HG03469 (cell line): ENCODE data around the gene CGNL1.
A peak's percentile ranks its signal among the peaks of the same experiment; 100 is the strongest.

Experiments used
- ATAC-seq: cut with Tn5 transposase; IDR thresholded peaks from one replicate; pipeline ENCODE4 v1.9.1; 2021; ENCODE audit warnings: mild to moderate bottlenecking, moderate library complexity, moderate number of reproducible peaks; ENCODE audit not compliant: unreplicated experiment

The CGNL1 gene

DNA sequence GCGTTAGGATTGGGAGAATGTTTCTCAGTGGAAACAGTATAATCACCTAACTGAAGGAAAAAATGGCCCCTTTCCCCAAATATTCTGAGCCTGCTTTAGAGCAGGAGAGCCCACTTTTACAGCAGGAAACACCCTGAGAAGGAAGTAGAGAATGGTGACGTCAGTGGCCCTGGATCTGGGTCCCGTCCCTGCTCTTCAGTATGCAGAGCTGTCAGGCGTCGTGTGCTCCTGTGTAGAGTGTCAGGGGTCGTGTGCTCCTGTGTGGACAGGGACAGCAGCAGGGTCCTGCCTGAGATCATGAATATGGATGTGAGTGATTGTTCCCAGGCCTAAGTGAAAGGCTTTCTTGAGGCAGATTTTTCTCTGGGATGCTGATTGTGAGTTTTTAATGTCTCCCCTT lies 45.2 kb downstream of the CGNL1 start:
- ATAC-seq: no peak

DNA sequence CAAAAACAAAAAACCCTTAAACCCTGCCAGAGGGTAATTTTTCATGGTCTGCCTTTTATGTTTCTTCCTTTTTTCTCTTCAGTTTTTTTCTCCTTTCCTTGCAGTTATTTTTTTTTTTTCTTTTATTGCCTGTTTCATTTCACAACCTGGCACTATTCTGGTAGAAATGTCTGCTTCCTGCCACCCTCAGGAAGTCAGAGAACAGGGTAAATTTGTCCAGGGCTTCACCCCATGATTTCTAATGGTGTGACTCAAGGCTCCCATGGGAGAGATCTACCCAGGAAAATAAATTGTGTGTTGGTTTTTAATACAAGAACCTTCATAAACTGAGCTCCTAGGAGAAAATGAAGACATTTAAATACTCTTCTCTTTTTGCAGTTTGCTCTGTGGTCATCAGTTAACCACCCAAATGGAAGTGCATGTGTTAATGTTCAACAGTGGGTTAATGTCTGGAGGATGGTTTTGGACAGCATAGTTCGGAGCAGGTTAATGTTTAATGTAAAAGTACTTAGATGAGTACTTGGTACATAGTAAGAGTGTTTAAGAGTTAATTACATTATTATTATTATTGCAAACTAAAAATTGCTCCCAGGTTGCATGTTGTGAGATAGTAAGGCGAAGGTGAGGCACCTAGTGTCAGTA lies 45.9 kb downstream of the CGNL1 start:
- ATAC-seq: peak; percentile 75

- ATAC-seq: no peak
Measured at GRCh38 chr15:57423599-57424140, 47.4 kb downstream of the CGNL1 start.

DNA sequence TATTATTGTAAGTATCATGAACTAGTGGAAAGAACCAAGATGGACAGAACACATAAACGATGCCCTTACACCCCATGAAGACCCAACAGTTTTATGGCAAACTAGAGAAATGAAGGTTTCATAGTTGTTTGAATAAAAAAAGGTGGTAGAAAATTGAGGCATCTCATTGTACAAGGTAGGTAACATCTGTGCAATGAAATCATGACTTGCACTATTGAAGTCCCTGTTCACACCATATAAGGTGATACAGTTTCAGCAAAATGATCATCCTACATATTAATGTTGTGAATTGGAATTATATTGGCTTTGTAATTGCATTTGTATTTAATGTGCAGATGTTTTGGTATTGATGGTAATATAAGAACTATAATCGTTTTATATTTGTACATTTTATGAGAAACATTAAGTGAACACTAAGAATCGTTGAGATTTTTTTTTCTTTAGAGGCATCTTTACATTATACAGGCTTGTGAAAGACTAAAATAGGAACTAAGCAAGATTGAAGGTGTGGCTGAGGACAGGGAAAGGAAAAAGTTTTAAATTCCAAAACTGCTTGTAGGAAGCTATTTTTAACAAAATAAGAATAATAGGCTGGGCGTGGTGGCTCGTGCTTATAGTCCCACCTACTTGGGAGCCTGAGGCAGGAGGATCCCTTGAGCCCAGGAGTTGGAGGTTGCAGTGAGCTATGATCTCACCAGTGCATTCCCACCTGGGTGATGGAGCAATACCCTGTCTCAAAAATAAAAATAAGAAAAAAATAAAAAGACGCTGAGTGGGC lies 48.5 kb downstream of the CGNL1 start:
- ATAC-seq: no peak

DNA sequence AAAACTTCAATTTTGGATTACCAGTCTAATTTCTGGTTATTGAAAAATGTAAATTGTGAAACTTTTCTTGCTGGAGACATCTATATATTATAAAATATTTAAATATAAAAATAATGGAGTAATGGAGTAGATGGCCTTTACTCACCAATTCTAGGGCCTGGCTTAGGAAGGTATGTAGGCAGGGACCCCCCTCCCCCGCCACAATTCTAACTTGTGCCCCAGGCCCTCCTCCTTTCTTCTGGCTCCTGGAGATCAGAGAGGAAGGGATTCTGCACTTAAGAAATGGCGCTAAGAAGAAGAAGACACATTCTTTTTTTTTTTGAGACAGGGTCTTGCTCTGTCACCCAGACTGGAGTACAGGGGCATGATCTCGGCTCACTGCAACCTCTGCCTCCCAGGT lies 49.5 kb downstream of the CGNL1 start:
- ATAC-seq: no peak

DNA sequence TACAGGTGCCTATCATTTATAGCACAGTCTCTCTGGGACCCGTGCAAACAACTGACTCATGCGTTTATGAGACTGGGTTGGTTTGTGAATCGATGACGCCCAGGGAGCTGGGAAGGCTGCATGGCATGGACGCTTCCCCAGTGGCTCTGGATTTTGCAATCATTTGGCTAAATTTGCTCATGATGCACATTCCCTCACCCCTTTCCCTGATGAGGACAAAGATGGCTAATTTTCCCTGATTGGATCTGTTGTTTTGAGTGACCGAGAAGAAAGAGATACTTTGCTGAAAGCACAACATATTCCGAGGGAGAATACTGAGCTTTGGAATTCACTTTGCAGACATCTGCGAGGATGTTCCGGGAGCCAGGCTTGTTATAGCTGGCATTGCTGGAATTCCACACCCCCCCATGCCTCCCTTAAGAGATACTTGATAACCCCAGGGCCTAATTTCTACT lies 51.1 kb downstream of the CGNL1 start:
- ATAC-seq: no peak

- ATAC-seq: no peak
Measured at GRCh38 chr15:57432141-57432741, 55.9 kb downstream of the CGNL1 start.

- ATAC-seq: no peak
Measured at GRCh38 chr15:57436166-57436565, 59.9 kb downstream of the CGNL1 start.

DNA sequence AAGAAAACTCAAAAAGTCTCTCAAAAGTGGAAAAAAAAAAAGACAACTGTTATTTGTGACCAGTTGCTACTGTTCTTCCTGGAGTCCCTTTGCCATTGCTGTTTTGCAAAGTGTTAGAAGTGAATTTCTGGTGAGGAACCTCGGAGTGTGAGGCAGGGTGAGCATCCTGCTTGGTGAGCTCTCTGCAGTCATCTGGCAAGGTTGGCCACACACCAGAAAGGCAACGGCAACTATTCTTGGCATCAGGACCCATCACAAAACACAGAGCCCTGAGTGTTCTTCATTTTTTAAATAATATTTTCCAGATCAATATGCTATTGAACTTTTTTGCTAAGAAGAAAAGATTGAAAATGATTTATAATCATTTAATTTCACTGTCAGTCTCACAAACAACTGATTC lies 60.7 kb downstream of the CGNL1 start:
- ATAC-seq: no peak

DNA sequence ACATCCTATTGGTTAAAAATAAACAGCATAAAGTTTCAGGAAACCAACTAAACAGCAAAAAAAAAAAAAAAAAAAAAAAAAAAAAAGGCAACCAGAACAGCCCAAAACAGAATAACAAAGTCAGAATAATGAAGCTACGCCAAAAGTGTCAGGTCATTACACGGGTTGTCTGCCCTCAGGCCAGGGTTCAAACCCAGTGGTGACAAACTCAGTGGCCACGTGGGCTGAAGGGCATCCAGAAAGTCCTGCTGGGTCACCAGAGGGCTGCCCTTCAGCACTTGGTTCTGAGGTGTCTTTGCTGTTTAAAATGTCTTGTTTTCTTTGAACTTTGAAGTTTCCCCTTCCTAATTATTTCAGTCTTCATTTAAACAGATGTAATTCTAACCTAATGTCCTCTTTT lies 61.3 kb downstream of the CGNL1 start:
- no peak for ATAC-seq

DNA sequence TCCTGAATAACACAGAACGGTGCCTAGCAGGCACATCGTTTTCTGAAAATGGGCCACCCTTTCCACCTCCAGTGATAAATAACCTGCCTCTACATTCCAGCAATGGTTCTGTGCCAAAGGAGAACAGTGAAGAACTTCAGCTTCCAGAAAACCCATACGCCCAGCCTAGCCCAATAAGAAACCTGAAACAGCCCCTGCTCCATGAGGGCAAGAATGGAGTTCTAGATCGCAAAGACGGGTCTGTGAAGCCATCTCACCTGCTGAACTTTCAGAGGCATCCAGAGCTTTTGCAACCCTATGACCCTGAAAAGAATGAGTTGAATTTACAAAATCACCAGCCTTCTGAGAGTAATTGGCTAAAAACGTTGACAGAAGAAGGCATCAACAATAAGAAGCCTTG lies 61.9 kb downstream of the CGNL1 start:
- no peak for ATAC-seq

DNA sequence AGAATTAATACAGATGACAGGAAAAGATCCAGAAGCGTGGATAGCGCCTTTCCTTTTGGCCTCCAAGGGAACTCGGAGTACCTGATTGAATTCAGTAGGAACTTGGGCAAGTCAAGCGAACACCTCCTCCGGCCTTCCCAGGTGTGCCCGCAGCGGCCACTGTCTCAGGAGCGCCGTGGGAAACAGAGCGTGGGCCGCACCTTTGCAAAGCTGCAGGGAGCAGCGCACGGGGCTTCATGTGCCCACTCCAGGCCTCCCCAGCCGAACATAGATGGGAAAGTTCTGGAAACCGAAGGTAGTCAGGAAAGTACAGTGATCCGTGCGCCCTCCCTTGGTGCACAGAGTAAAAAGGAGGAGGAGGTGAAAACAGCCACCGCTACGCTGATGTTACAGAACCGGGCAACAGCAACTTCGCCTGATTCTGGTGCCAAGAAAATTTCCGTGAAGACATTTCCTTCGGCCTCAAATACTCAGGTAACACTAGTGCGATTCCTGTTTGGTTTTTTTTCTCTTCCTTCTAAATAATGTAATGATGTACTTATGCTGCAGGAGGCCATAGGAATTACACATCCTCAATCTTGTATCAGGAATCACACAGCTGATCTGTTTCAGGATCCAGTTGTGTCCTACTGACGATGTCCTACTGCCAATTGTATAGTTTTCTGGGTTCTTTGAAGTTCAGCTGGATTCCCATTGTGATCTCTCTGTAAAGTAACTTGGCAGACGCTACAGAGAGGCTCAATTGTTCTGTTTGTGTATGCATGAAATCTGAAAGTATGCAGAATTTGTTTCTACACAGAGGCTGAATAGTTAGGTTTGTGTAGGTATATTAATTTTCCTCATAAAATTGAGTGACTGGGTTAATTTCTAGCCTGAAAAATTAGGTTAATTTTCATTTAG lies 63.1 kb downstream of the CGNL1 start:
- no peak for ATAC-seq

DNA sequence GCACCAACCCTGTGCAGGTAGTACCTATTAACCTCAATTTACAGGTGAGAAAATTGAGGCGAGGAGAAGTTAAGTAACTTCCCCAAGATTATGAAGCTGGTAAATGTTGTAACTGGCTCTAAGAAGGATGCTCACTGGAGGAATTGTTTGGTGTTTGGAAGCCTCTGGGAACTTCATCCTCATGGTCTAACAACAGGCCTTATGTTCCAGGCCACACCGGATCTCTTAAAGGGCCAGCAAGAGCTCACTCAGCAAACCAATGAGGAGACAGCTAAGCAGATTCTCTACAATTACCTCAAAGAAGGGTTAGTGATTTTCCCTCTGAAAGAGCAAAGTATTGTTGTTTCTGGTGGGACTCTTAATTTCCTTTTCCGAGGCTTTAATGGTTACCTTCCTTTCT lies 63.9 kb downstream of the CGNL1 start:
- no peak for ATAC-seq

DNA sequence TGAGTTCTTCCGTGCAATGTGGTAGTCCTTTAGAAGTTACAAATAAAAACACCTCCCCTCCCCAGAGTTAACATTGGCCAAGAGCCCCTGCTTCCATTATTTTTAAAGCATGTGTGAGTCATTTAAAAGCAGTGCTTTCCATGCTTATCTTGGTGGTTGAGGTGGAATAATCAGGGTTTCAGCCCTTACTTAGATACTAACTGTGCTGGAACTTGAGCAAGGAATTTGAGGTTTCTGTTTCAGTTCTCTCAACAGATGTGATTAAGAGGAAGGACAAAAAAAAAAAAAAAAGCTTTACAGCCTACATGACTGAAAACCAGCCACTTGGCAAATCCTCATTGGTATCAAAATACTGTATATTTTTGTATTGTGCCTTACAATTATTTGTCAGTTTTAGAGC lies 64.5 kb downstream of the CGNL1 start:
- no peak for ATAC-seq

GRCh38 chr15:57442335-57442734 lies 66.0 kb downstream of the CGNL1 start:
- ATAC-seq: no peak

DNA sequence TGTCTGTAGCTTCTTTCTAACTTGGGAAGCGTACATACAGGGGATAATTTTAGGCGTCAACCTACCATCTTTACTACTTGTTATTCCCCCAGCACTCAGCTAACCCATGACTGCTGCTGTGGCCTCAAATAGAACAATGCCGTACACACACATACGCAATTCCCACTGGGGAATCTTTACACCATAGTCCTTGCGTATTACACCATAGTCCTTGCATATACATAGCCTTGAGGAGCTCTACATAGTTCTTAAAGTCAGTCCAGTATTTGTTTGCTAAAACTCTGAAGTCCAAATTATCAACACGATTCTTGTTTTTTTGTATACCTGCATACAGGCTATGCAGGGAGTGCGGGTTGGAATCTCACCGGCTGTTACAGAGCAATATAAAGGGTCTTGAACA lies 67.2 kb downstream of the CGNL1 start:
- no peak for ATAC-seq

GRCh38 chr15:57444877-57445513 lies 68.7 kb downstream of the CGNL1 start:
- no peak for ATAC-seq

DNA sequence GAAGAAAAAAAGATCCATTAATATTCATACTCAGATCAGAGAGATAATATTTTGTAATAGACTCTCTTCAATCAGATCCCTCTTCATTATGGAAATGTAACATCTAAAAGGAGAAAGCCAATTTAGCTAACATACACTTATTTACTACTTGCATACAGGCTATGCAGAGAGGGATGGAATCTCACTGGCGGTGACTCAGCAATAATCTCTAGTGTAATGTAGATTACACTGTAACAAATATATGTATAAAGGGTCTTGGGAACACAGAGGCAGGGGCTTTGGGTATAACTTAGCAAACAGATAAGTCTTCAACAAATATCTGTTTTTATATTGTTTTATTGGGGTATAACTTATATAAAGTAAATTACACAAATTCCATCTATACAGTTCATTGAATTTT lies 69.6 kb downstream of the CGNL1 start:
- ATAC-seq: no peak

GRCh38 chr15:57446393-57446792 lies 70.1 kb downstream of the CGNL1 start:
- ATAC-seq: no peak

- ATAC-seq: no peak
Measured at GRCh38 chr15:57451555-57451954, 75.2 kb downstream of the CGNL1 start.
